GM23338 (cell line): Measurements from ENCODE around the gene CLCNKA. TPM values are rescaled to one million over a fixed set of nuclear protein-coding genes. Genes with fewer than 3 reads are reported as not detected.

ENCODE experiments used
- ATAC-seq: fragments of 200-7000 bp; cut with Tn5 transposase; 3 replicates; pipeline ENCODE4 v1.9.1; 2020
- DNase-seq: peaks from one replicate; pipeline ENCODE4 v3.0.0-alpha.2; 2015; ENCODE audit warnings: low spot score
- H2AFZ ChIP-seq: fragments of 200-600 bp; sonication (generic); 2 replicates; pipeline ENCODE4 v1.8.0; 2016; ENCODE audit warnings: antibody characterized with exemption, mild to moderate bottlenecking, moderate library complexity
- H3F3A ChIP-seq: fragments of 200-600 bp; sonication (generic); replicated peaks from 2 replicates; pipeline ENCODE4 v1.8.0; 2017; ENCODE audit warnings: antibody characterized with exemption, mixed run types, low read depth
- H3K27ac ChIP-seq: fragments of 200-600 bp; sonication (generic); 2 replicates; pipeline ENCODE4 v1.6.1; 2016; ENCODE audit warnings: low read depth
- H3K27me3 ChIP-seq: fragments of 200-600 bp; sonication (generic); 2 replicates; pipeline ENCODE4 v1.8.0; 2016; ENCODE audit warnings: mild to moderate bottlenecking, mixed run types, moderate library complexity; ENCODE audit not compliant: insufficient read depth
- H3K36me3 ChIP-seq: fragments of 200-600 bp; sonication (generic); 2 replicates; pipeline ENCODE4 v1.8.0; 2016; ENCODE audit warnings: mild to moderate bottlenecking; ENCODE audit not compliant: insufficient read depth
- H3K4me1 ChIP-seq: fragments of 200-600 bp; sonication (generic); 2 replicates; pipeline ENCODE4 v1.8.0; 2016; ENCODE audit warnings: mild to moderate bottlenecking, moderate library complexity; ENCODE audit not compliant: insufficient read depth
- H3K4me2 ChIP-seq: fragments of 200-600 bp; sonication (generic); 2 replicates; pipeline ENCODE4 v1.7.1; 2017; ENCODE audit warnings: mixed run types
- H3K4me3 ChIP-seq: fragments of 200-600 bp; sonication (generic); 2 replicates; pipeline ENCODE4 v1.6.1; 2016; ENCODE audit warnings: mixed run types
- H3K79me2 ChIP-seq: fragments of 200-600 bp; sonication (generic); replicated peaks from 2 replicates; pipeline ENCODE4 v1.8.0; 2017; ENCODE audit warnings: mild to moderate bottlenecking; ENCODE audit not compliant: insufficient read depth
- H3K9me2 ChIP-seq: fragments of 200-600 bp; sonication (generic); 2 replicates; pipeline ENCODE4 v1.8.0; 2017; ENCODE audit not compliant: insufficient read depth
- H4K20me1 ChIP-seq: fragments of 200-600 bp; sonication (generic); replicated peaks from 2 replicates; pipeline ENCODE4 v1.8.0; 2017; ENCODE audit warnings: mild to moderate bottlenecking; ENCODE audit not compliant: insufficient read depth
- H3K27ac Mint-ChIP-seq: 2 replicates; pipeline ENCODE4 v1.8.0; 2020; ENCODE audit warnings: inconsistent platforms, mild to moderate bottlenecking, moderate library complexity, mixed read lengths
- H3K27me3 Mint-ChIP-seq: 3 replicates; pipeline ENCODE4 v1.8.0; 2022; ENCODE audit warnings: low read depth, mild to moderate bottlenecking, moderate library complexity, mixed read lengths, inconsistent platforms; ENCODE audit not compliant: insufficient read depth, poor library complexity
- H3K36me3 Mint-ChIP-seq: 3 replicates; pipeline ENCODE4 v1.8.0; 2021; ENCODE audit warnings: low read depth, mild to moderate bottlenecking, inconsistent platforms, moderate library complexity, mixed read lengths
- H3K4me1 Mint-ChIP-seq: 3 replicates; pipeline ENCODE4 v1.8.0; 2020; ENCODE audit warnings: mild to moderate bottlenecking, inconsistent platforms, mixed read lengths
- H3K4me3 Mint-ChIP-seq: 3 replicates; pipeline ENCODE4 v1.8.0; 2021; ENCODE audit warnings: moderate library complexity, mild to moderate bottlenecking, inconsistent platforms, mixed read lengths
- H3K9me3 Mint-ChIP-seq: 3 replicates; pipeline ENCODE4 v1.8.0; 2020; ENCODE audit warnings: moderate library complexity, mild to moderate bottlenecking, inconsistent platforms, mixed read lengths
- CREB1 ChIP-seq: fragments of 250-450 bp; sonication (Bioruptor Pico); IDR thresholded peaks from 2 replicates; pipeline ENCODE4 v1.5.0; 2020; ENCODE audit warnings: low read depth, mild to moderate bottlenecking, moderate library complexity
- EZH2 ChIP-seq: fragments of 200-600 bp; sonication (generic); IDR thresholded peaks from one replicate; pipeline ENCODE4 v1.8.0; 2017; ENCODE audit warnings: antibody characterized with exemption, mild to moderate bottlenecking, low read depth; ENCODE audit not compliant: unreplicated experiment
- EZH2phosphoT487 ChIP-seq: fragments of 200-600 bp; sonication (generic); IDR thresholded peaks from one replicate; pipeline ENCODE4 v1.8.1; 2018; ENCODE audit warnings: antibody characterized with exemption; ENCODE audit not compliant: unreplicated experiment
- JUNB ChIP-seq: IDR thresholded peaks from one replicate; pipeline ENCODE4 v1.6.1; 2016; ENCODE audit warnings: antibody characterized with exemption; ENCODE audit not compliant: unreplicated experiment
- NANOG ChIP-seq: IDR thresholded peaks from 2 replicates; pipeline ENCODE4 v1.6.1; 2016; ENCODE audit warnings: antibody characterized with exemption, borderline replicate concordance
- POLR2AphosphoS5 ChIP-seq: IDR thresholded peaks from 2 replicates; pipeline ENCODE4 v1.6.1; 2016; ENCODE audit warnings: antibody characterized with exemption, low read depth
- STAT1 ChIP-seq: IDR thresholded peaks from one replicate; pipeline ENCODE4 v1.6.1; 2016; ENCODE audit warnings: antibody characterized with exemption; ENCODE audit not compliant: unreplicated experiment
- ZNF114 ChIP-seq: fragments of 250-450 bp; sonication (Bioruptor Pico); IDR thresholded peaks from 2 replicates; pipeline ENCODE4 v1.5.0; 2020; ENCODE audit warnings: mild to moderate bottlenecking, moderate library complexity
- ZNF331 ChIP-seq: fragments of 250-450 bp; sonication (Bioruptor Pico); IDR thresholded peaks from 2 replicates; pipeline ENCODE4 v1.5.0; 2020; ENCODE audit warnings: low read depth, mild to moderate bottlenecking, moderate library complexity
- polyA plus RNA-seq: library from polyadenylated mRNA; unstranded; fragments of >200 nt; fragmentation: Nextera tagmentation; extraction: Ambion mirVana; gene quantifications from 2 replicates; pipeline ENCODE4 v1.2.1, GENCODE V29; 2016
- total RNA-seq: library from RNA; depleted of rRNA; stranded (reverse); fragments of >200 nt; shearing (Covaris generic); gene quantifications from 2 replicates; pipeline ENCODE4 v1.2.3, GENCODE V29; 2014
- TF ChIP-seq, protein P1 (sequence below): IDR thresholded peaks from 2 replicates; pipeline ENCODE4 v1.6.1; 2016; ENCODE audit warnings: antibody characterized with exemption
- TF ChIP-seq, protein P2 (sequence below): IDR thresholded peaks from one replicate; pipeline ENCODE4 v1.6.1; 2018; ENCODE audit warnings: antibody characterized with exemption; ENCODE audit not compliant: unreplicated experiment
- TF ChIP-seq, protein P3 (sequence below), 2 experiments: fragments of 200-600 bp in 1 of 2; sonication (generic) in 1 of 2; conservative IDR thresholded peaks; 2 replicates each; pipeline versions ENCODE4 v1.5.1 to v1.6.1; 2016 to 2017; ENCODE audit warnings: antibody characterized with exemption in 2 of 2, low read depth in 2 of 2, mild to moderate bottlenecking in 2 of 2, moderate library complexity in 1 of 2
- TF ChIP-seq, protein P4 (sequence below): fragments of 250-450 bp; sonication (Bioruptor Pico); IDR thresholded peaks from 2 replicates; pipeline ENCODE4 v1.5.0; 2020; ENCODE audit warnings: mild to moderate bottlenecking, moderate library complexity

The CLCNKA gene
- total and polyA plus RNA-seq, 2 experiments from 2014 or later: 0.59 to 0.76 TPM

DNA sequence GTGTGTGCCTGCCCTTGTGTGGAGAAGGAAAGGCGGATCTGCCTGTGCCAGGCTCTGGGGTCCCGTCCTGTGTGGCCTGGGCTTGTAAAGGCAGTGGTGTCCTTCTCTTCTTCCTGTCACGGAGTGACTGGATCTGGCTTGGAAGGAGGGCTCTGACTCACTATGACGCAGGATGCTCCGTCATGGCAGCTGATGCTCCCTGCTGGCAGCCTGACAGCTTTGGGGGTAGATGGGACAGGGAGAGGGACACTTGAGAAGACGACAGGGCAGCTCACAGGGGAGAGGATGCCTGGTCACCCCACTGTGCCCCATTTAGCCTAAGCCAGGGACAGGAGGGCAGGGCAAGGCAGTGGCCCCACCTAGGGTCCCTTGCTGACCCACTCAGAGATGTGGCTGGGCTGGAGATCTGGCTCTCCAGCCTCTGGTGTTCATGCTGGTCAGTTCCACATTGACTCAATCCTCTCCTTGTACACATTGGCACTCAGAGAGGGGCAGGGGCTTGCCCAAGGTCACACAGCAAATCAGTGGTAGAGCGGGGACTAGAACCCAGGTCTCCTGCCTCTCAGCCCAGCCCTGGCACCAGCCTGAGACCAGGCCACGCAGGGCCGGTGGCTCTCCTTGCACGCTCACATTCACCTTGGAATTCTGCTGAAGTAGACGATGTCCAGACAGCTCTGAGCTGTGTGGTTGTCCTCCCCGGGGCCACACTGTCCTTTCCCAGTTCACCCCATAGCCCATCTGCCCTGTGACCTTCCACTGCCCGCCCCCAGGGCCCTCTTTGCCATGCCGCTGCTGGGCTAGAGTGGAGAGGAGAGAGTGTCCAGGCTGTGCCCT lies 54.4 kb downstream of the CLCNKA start:
- H3K4me2 ChIP-seq: no peak overlapping the region

More for the DNA sequence above, 54.4 kb downstream of the CLCNKA start:
- Histone ChIP-seq H4K20me1 (0 out of 2 replicates have a peak, but pooled peaks cover 3% of the 10 kb centered on the region), H2AFZ (no peak overlapping the region), H3K4me3 (no peak overlapping the region), H3K79me2 (no peaks in the 10 kb centered on the region), H3K27ac (no peak overlapping the region), H3K36me3 (no peaks in the 10 kb centered on the region), H3K9me2 (no peaks in the 10 kb centered on the region), H3F3A (no peaks in the 10 kb centered on the region), H3K4me1 (peaks cover 6% of the 10 kb centered on the region; the same call in 1 of the 2 replicates), H3K27me3 (peaks cover 45% of the 10 kb centered on the region)
- no peaks in the 10 kb centered on the region for H3K36me3 Mint-ChIP-seq
- DNase-seq (no peak), ATAC-seq (no peak)
- H3K4me1 Mint-ChIP-seq: peaks cover 13% of the 10 kb centered on the region
- H3K4me3 Mint-ChIP-seq: no peak overlapping the region
- TF ChIP-seq, protein P1, sequence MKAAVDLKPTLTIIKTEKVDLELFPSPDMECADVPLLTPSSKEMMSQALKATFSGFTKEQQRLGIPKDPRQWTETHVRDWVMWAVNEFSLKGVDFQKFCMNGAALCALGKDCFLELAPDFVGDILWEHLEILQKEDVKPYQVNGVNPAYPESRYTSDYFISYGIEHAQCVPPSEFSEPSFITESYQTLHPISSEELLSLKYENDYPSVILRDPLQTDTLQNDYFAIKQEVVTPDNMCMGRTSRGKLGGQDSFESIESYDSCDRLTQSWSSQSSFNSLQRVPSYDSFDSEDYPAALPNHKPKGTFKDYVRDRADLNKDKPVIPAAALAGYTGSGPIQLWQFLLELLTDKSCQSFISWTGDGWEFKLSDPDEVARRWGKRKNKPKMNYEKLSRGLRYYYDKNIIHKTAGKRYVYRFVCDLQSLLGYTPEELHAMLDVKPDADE: no peak
- TF ChIP-seq, protein P2, sequence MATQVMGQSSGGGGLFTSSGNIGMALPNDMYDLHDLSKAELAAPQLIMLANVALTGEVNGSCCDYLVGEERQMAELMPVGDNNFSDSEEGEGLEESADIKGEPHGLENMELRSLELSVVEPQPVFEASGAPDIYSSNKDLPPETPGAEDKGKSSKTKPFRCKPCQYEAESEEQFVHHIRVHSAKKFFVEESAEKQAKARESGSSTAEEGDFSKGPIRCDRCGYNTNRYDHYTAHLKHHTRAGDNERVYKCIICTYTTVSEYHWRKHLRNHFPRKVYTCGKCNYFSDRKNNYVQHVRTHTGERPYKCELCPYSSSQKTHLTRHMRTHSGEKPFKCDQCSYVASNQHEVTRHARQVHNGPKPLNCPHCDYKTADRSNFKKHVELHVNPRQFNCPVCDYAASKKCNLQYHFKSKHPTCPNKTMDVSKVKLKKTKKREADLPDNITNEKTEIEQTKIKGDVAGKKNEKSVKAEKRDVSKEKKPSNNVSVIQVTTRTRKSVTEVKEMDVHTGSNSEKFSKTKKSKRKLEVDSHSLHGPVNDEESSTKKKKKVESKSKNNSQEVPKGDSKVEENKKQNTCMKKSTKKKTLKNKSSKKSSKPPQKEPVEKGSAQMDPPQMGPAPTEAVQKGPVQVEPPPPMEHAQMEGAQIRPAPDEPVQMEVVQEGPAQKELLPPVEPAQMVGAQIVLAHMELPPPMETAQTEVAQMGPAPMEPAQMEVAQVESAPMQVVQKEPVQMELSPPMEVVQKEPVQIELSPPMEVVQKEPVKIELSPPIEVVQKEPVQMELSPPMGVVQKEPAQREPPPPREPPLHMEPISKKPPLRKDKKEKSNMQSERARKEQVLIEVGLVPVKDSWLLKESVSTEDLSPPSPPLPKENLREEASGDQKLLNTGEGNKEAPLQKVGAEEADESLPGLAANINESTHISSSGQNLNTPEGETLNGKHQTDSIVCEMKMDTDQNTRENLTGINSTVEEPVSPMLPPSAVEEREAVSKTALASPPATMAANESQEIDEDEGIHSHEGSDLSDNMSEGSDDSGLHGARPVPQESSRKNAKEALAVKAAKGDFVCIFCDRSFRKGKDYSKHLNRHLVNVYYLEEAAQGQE: no peak
- TF ChIP-seq EZH2 (no peak), CREB1 (CRISPR knock-in tag) (no peak), POLR2AphosphoS5 (no peak), ZNF114 (CRISPR knock-in tag) (no peak), NANOG (no peak), STAT1 (no peak), JUNB (no peak), ZNF331 (CRISPR knock-in tag) (no peak), EZH2phosphoT487 (no peak)
- TF ChIP-seq, protein P3, sequence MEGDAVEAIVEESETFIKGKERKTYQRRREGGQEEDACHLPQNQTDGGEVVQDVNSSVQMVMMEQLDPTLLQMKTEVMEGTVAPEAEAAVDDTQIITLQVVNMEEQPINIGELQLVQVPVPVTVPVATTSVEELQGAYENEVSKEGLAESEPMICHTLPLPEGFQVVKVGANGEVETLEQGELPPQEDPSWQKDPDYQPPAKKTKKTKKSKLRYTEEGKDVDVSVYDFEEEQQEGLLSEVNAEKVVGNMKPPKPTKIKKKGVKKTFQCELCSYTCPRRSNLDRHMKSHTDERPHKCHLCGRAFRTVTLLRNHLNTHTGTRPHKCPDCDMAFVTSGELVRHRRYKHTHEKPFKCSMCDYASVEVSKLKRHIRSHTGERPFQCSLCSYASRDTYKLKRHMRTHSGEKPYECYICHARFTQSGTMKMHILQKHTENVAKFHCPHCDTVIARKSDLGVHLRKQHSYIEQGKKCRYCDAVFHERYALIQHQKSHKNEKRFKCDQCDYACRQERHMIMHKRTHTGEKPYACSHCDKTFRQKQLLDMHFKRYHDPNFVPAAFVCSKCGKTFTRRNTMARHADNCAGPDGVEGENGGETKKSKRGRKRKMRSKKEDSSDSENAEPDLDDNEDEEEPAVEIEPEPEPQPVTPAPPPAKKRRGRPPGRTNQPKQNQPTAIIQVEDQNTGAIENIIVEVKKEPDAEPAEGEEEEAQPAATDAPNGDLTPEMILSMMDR (conservative IDR thresholded peaks at IDR 0.05; ENCODE audit: low read depth in 2 of 2): no peak
- TF ChIP-seq, protein P4, sequence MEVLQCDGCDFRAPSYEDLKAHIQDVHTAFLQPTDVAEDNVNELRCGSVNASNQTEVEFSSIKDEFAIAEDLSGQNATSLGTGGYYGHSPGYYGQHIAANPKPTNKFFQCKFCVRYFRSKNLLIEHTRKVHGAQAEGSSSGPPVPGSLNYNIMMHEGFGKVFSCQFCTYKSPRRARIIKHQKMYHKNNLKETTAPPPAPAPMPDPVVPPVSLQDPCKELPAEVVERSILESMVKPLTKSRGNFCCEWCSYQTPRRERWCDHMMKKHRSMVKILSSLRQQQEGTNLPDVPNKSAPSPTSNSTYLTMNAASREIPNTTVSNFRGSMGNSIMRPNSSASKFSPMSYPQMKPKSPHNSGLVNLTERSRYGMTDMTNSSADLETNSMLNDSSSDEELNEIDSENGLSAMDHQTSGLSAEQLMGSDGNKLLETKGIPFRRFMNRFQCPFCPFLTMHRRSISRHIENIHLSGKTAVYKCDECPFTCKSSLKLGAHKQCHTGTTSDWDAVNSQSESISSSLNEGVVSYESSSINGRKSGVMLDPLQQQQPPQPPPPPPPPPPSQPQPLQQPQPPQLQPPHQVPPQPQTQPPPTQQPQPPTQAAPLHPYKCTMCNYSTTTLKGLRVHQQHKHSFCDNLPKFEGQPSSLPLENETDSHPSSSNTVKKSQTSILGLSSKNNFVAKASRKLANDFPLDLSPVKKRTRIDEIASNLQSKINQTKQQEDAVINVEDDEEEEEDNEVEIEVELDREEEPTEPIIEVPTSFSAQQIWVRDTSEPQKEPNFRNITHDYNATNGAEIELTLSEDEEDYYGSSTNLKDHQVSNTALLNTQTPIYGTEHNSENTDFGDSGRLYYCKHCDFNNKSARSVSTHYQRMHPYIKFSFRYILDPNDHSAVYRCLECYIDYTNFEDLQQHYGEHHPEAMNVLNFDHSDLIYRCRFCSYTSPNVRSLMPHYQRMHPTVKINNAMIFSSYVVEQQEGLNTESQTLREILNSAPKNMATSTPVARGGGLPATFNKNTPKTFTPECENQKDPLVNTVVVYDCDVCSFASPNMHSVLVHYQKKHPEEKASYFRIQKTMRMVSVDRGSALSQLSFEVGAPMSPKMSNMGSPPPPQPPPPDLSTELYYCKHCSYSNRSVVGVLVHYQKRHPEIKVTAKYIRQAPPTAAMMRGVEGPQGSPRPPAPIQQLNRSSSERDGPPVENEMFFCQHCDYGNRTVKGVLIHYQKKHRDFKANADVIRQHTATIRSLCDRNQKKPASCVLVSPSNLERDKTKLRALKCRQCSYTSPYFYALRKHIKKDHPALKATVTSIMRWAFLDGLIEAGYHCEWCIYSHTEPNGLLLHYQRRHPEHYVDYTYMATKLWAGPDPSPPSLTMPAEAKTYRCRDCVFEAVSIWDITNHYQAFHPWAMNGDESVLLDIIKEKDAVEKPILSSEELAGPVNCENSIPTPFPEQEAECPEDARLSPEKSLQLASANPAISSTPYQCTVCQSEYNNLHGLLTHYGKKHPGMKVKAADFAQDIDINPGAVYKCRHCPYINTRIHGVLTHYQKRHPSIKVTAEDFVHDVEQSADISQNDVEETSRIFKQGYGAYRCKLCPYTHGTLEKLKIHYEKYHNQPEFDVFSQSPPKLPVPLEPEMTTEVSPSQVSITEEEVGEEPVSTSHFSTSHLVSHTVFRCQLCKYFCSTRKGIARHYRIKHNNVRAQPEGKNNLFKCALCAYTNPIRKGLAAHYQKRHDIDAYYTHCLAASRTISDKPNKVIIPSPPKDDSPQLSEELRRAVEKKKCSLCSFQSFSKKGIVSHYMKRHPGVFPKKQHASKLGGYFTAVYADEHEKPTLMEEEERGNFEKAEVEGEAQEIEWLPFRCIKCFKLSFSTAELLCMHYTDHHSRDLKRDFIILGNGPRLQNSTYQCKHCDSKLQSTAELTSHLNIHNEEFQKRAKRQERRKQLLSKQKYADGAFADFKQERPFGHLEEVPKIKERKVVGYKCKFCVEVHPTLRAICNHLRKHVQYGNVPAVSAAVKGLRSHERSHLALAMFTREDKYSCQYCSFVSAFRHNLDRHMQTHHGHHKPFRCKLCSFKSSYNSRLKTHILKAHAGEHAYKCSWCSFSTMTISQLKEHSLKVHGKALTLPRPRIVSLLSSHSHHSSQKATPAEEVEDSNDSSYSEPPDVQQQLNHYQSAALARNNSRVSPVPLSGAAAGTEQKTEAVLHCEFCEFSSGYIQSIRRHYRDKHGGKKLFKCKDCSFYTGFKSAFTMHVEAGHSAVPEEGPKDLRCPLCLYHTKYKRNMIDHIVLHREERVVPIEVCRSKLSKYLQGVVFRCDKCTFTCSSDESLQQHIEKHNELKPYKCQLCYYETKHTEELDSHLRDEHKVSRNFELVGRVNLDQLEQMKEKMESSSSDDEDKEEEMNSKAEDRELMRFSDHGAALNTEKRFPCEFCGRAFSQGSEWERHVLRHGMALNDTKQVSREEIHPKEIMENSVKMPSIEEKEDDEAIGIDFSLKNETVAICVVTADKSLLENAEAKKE: no peak
- H3K27me3 Mint-ChIP-seq: peaks cover 32% of the 10 kb centered on the region
- no peak overlapping the region for H3K27ac Mint-ChIP-seq
- no peaks in the 10 kb centered on the region; the same call in 2 of the 3 replicates for H3K9me3 Mint-ChIP-seq
